B cell (primary cell): Measurements from ENCODE around the gene SLC25A10. TPM values are rescaled to one million over a fixed set of nuclear protein-coding genes. Genes with fewer than 3 reads are reported as not detected.

ENCODE experiments used
- ATAC-seq: fragments of 200-7000 bp; cut with Tn5 transposase; one replicate; pipeline ENCODE4 v1.10.0; 2021; ENCODE audit warnings: low read depth, mild to moderate bottlenecking, moderate number of reproducible peaks, moderate library complexity
- CTCF ChIA-PET: fragments of 350-600 bp; sonication (Branson Sonifier 250); formaldehyde crosslinking; loops from one replicate; lab custom pipeline; 2021; ENCODE audit warnings: antibody characterized with exemption, inconsistent platforms; lab: Charles Lee
- POLR2A ChIA-PET: fragments of 350-600 bp; sonication (Branson Sonifier 250); formaldehyde crosslinking; loops from one replicate; lab custom pipeline; 2021; ENCODE audit warnings: antibody characterized with exemption; lab: Charles Lee
- DNase-seq: peaks from one replicate; pipeline ENCODE4 v3.0.0; 2013
- H2AFZ ChIP-seq: 2 replicates; pipeline ENCODE4 v1.6.1; 2012; ENCODE audit warnings: mild to moderate bottlenecking, low read depth, low read length; ENCODE audit not compliant: insufficient read depth, poor library complexity, severe bottlenecking
- H3K27ac ChIP-seq, 2 donors: 1 replicate in 1 of 2; 2 replicates in 1 of 2; pipeline ENCODE4 v1.5.1; 2012 to 2013; ENCODE audit warnings: low read length in 2 of 2, mild to moderate bottlenecking in 2 of 2, moderate library complexity in 1 of 2
- H3K27me3 ChIP-seq, 4 experiments: fragments of 200-600 bp in 1 of 4; sonication (generic) in 1 of 4; replicated peaks in 1 of 4; 1 replicate in 2 of 4; 2 replicates in 2 of 4; pipeline versions ENCODE4 v1.6.1 to v1.7.0; 2013 to 2016; ENCODE audit warnings: low read length in 3 of 4, mild to moderate bottlenecking in 2 of 4, mixed read lengths in 1 of 4, moderate library complexity in 1 of 4; ENCODE audit not compliant: insufficient read depth in 4 of 4, control insufficient read depth in 3 of 4; ENCODE audit errors: control extremely low read depth in 1 of 4
- H3K36me3 ChIP-seq, 2 experiments: replicated peaks in 1 of 2; 1 replicate in 1 of 2; 2 replicates in 1 of 2; pipeline versions ENCODE4 v1.6.1 to v1.7.1; 2013; ENCODE audit warnings: low read length in 1 of 2; ENCODE audit not compliant: insufficient read depth in 2 of 2, control insufficient read depth in 1 of 2; ENCODE audit errors: control extremely low read depth in 1 of 2, extremely low read depth in 1 of 2
- H3K4me1 ChIP-seq, 2 donors: fragments of 200-600 bp in 1 of 2; sonication (generic) in 1 of 2; 1 replicate in 1 of 2; 2 replicates in 1 of 2; pipeline versions ENCODE4 v1.5.1 to v1.6.1; 2013 to 2017; ENCODE audit warnings: low read length in 2 of 2; ENCODE audit not compliant: control insufficient read depth in 2 of 2, insufficient read depth in 2 of 2
- H3K4me2 ChIP-seq: replicated peaks from 2 replicates; pipeline ENCODE3; 2012; ENCODE audit warnings: mild to moderate bottlenecking, low read depth, low read length; ENCODE audit not compliant: poor library complexity, severe bottlenecking
- H3K4me3 ChIP-seq, 5 experiments: fragments of 200-600 bp in 1 of 5; sonication (generic) in 1 of 5; 1 replicate in 3 of 5; 2 replicates in 2 of 5; pipeline versions ENCODE4 v1.5.1 to v1.7.0; 2011 to 2016; ENCODE audit warnings: low read length in 4 of 5, mild to moderate bottlenecking in 4 of 5, low read depth in 2 of 5, control low read depth in 1 of 5, moderate library complexity in 1 of 5; ENCODE audit not compliant: insufficient read depth in 1 of 5; ENCODE audit errors: control extremely low read depth in 1 of 5, extremely low read depth in 1 of 5
- H3K79me2 ChIP-seq: fragments of 200-600 bp; sonication (generic); one replicate; pipeline ENCODE4 v1.6.0; 2016; ENCODE audit warnings: low read length; ENCODE audit not compliant: control insufficient read depth, insufficient read depth
- H3K9ac ChIP-seq: fragments of 200-600 bp; sonication (generic); 2 replicates; pipeline ENCODE4 v1.6.1; 2017; ENCODE audit warnings: mild to moderate bottlenecking, low read length, moderate library complexity
- H3K9me3 ChIP-seq, 3 donors: one replicate each; pipeline versions ENCODE4 v1.6.1 to v1.7.1; 2013; ENCODE audit warnings: low read length in 2 of 3; ENCODE audit not compliant: control insufficient read depth in 2 of 3, insufficient read depth in 1 of 3; ENCODE audit errors: control extremely low read depth in 1 of 3
- H4K20me1 ChIP-seq: 2 replicates; pipeline ENCODE4 v1.6.0; 2012; ENCODE audit warnings: mild to moderate bottlenecking, low read length; ENCODE audit not compliant: insufficient read depth, control insufficient read depth, poor library complexity, severe bottlenecking
- H3K27ac Mint-ChIP-seq: one replicate; pipeline ENCODE4 v1.8.0; 2021; ENCODE audit warnings: mixed read lengths
- H3K27me3 Mint-ChIP-seq: one replicate; pipeline ENCODE4 v1.8.0; 2021; ENCODE audit warnings: mixed read lengths
- H3K4me1 Mint-ChIP-seq: one replicate; pipeline ENCODE4 v1.8.0; 2021; ENCODE audit warnings: mixed read lengths
- H3K4me3 Mint-ChIP-seq: one replicate; pipeline ENCODE4 v1.8.0; 2021; ENCODE audit warnings: mixed read lengths
- H3K9me3 Mint-ChIP-seq: one replicate; pipeline ENCODE4 v1.8.0; 2022; ENCODE audit warnings: mixed read lengths; ENCODE audit not compliant: insufficient read depth
- CTCF ChIP-seq: fragments of 200-600 bp; IDR thresholded peaks from one replicate; pipeline ENCODE4 v1.8.0; 2022; ENCODE audit warnings: antibody characterized with exemption, mild to moderate bottlenecking
- EZH2 ChIP-seq: IDR thresholded peaks from 2 replicates; pipeline ENCODE4 v1.6.1; 2012; ENCODE audit warnings: borderline replicate concordance, low read depth, mild to moderate bottlenecking, moderate library complexity, low read length; ENCODE audit not compliant: insufficient read depth, poor library complexity, severe bottlenecking
- WGBS: methylation state at CpG from one replicate; pipeline ENCODE4 v1.1.5; 2013; ENCODE audit warnings: missing lambda C conversion rate; ENCODE audit not compliant: insufficient coverage; 5-methylcytosine and 5-hydroxymethylcytosine counted together
- intact Hi-C: fragments of 100-400 bp; cut with micrococcal nuclease; formaldehyde crosslinking; loops from one replicate; pipeline ENCODE4 v1.10.0; 2022
- polyA plus RNA-seq: library from polyadenylated mRNA; depleted of rRNA; stranded (reverse); fragments of >200 nt; gene quantifications from 2 replicates; pipeline ENCODE4 v1.2.3, GENCODE V29; 2012
- total RNA-seq, 2 donors: library from RNA; stranded (reverse); fragments of 120-200 nt in 1 of 2; gene quantifications; 1 replicate in 1 of 2; 2 replicates in 1 of 2; pipeline versions ENCODE4 v1.2.3 to v1.2.4, GENCODE V29; 2013 to 2022

The SLC25A10 gene
- total and polyA plus RNA-seq, 2 donors (not counting 1 experiment from before 2014, with no cell fraction given): 3.9 to 5.0 TPM

- intact Hi-C loops: no loop called here
Measured at GRCh38 chr17:81694810-81695209, 17.3 kb upstream of the SLC25A10 start.

GRCh38 chr17:81695211-81695610, 16.9 kb upstream of the SLC25A10 start:
- no peaks in the 10 kb centered on the region for H3K4me1 ChIP-seq
- intact Hi-C loops: no loop called here
- H3K36me3 ChIP-seq: peaks cover 0 to 62% of the 10 kb centered on the region in 2 experiments
- H3K79me2 ChIP-seq: peaks cover 32% of the 10 kb centered on the region
- no peak overlapping the region for H3K27ac ChIP-seq
- H4K20me1 ChIP-seq: peaks cover 46% of the 10 kb centered on the region
- ATAC-seq: no peak
- no peak overlapping the region for H3K27ac Mint-ChIP-seq
- H3K4me3 Mint-ChIP-seq: no peak overlapping the region
- DNase-seq: no peak
- H3K9me3 Mint-ChIP-seq: no peaks in the 10 kb centered on the region
- WGBS: 97% methylated on average over 6 of the region's 6 CpGs
- H2AFZ ChIP-seq: no peak overlapping the region
- ChIA-PET CTCF (no interaction called here), POLR2A (no interaction called here)
- no peak overlapping the region for H3K4me3 ChIP-seq
- no peaks in the 10 kb centered on the region for H3K27me3 Mint-ChIP-seq
- H3K9ac ChIP-seq: no peak overlapping the region
- no peak overlapping the region for H3K4me2 ChIP-seq
- TF ChIP-seq CTCF (no peak), EZH2 (no peak)
- H3K27me3 ChIP-seq: no peaks in the 10 kb centered on the region
- no peaks in the 10 kb centered on the region for H3K9me3 ChIP-seq
- H3K4me1 Mint-ChIP-seq: no peaks in the 10 kb centered on the region

More at GRCh38 chr17:81694810-81695209, 17.3 kb upstream of the SLC25A10 start:
- H3K4me1 Mint-ChIP-seq: no peaks in the 10 kb centered on the region
- Histone ChIP-seq H3K4me3 (no peak overlapping the region), H3K27ac (no peak overlapping the region), H3K4me1 (no peaks in the 10 kb centered on the region), H2AFZ (no peak overlapping the region), H4K20me1 (peaks cover 50% of the 10 kb centered on the region), H3K36me3 (peaks cover 0 to 64% of the 10 kb centered on the region in 2 experiments), H3K79me2 (peaks cover 36% of the 10 kb centered on the region), H3K9me3 (no peaks in the 10 kb centered on the region), H3K27me3 (no peaks in the 10 kb centered on the region), H3K9ac (no peak overlapping the region), H3K4me2 (no peak overlapping the region)
- no peaks in the 10 kb centered on the region for H3K27me3 Mint-ChIP-seq
- no peak overlapping the region for H3K4me3 Mint-ChIP-seq
- H3K9me3 Mint-ChIP-seq: no peaks in the 10 kb centered on the region
- ChIA-PET POLR2A (no interaction called here), CTCF (no interaction called here)
- H3K27ac Mint-ChIP-seq: no peak overlapping the region
- 98% methylated on average over 14 of the region's 19 CpGs for WGBS
- ATAC-seq (no peak), DNase-seq (no peak)
- TF ChIP-seq EZH2 (no peak), CTCF (no peak)
